Epidermal melanocyte (primary cell): ENCODE measurements around the gene YPEL4.
"Not testable (repeated sequence)": the region's sequence is repeated elsewhere in the genome, so short reads cannot be mapped to it uniquely, and the experiment has no call there.

Source experiments
- DNase-seq: peaks from one replicate; pipeline ENCODE4 v3.0.0; 2011; ENCODE audit warnings: low spot score; ENCODE audit not compliant: insufficient read length

Gene YPEL4, protein sequence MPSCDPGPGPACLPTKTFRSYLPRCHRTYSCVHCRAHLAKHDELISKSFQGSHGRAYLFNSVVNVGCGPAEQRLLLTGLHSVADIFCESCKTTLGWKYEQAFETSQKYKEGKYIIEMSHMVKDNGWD

GRCh38 chr11:57649826-57650738 lies at the start of gene YPEL4:
Gene YPEL4 (minus strand): TSS chr11:57649912. CDS start chr11:57647107, 2,805 bp downstream.
- peak; percentile 57 for DNase-seq

- DNase-seq, result no peak
Measured at GRCh38 chr11:57698843-57699365, 49.2 kb upstream of the YPEL4 start.

DNA sequence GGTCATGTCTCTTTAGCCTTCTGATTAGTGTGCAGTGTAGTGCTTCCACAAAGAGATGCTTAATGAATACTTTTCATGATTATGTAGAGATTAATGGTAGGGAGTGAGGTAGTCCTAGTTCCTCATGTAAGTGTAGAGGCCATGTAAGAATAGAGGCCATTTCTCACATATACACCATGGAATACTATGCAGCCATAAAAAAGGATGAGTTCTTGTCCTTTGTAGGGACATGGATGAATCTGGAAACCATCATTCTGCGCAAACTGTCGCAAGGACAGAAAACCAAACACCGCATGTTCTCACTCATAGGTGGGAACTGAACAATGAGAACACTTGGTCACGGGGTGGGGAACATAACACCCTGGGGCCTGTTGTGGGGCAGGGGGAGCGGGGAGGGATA lies 40.8 kb upstream of the YPEL4 start:
- not testable (repeated sequence) for DNase-seq

DNA sequence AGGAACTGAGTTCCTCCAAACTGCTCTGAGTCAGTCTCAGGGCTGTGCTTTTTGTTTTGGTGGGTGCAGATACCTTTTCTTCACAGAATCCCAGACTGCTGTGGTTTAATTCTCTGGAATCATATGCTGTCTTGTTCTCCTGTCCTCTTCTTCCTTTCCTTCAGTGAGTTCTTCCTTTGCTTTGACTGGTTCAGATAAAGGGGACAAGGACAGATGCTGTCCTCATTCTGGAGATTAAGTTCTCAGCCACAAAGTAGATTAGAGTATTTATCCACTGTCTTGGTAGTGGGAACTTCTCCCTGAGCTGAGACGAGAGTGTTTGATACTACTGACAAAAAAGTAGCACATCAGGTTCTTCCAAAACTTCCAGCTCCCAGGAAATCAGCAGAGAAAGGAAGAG lies 31.5 kb upstream of the YPEL4 start:
- DNase-seq, result no peak

DNA sequence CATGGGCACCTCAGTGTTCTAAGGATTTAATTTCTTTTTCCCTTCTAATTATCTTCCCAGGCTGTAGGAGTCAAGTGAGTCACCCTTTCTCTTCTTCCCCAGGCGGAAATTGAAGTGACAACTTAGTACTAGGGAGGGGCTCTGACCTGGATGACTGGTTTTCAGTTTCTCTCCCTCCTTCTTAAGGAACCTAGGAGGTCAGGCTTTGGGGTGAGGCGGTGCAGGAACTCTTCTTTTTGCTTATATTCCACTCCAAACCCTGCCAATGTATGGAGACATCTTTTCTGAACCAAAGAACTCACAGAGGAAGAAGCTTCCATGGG lies 30.8 kb upstream of the YPEL4 start:
- DNase-seq, result no peak

DNA sequence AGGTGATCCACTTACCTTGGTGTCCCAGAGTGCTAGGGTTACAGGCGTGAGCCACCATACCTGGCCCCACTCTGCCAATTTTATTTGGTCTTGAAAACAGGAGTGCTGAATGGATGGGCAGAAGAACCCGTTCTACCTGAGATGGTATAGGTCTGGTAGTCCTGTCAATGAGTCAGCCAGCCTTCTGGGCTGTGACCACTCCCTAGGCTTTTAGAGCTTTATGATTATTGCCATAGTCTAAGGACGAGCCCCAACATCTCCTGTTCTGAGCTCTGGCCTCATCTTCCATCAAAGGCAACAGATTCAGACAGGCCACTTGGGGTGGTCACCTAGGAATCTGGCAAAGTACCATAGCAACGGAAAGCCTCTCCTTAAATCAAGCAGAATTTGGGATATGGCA lies 29.7 kb upstream of the YPEL4 start:
- DNase-seq, result no peak

- DNase-seq, result no peak
Measured at GRCh38 chr11:57675176-57675941, 25.6 kb upstream of the YPEL4 start.

GRCh38 chr11:57674251-57674650 lies 24.5 kb upstream of the YPEL4 start:
- DNase-seq, result no peak

GRCh38 chr11:57668434-57668782 lies 18.7 kb upstream of the YPEL4 start:
- no peak for DNase-seq

- DNase-seq, result peak; percentile 98
Measured at GRCh38 chr11:57667736-57668433, 18.2 kb upstream of the YPEL4 start, which contains the start of gene ZDHHC5. Gene ZDHHC5 (plus strand): TSS chr11:57668114. CDS start chr11:57673091, 4,977 bp downstream.

GRCh38 chr11:57667117-57667735 lies 17.5 kb upstream of the YPEL4 start:
- peak; percentile 90 for DNase-seq

DNA sequence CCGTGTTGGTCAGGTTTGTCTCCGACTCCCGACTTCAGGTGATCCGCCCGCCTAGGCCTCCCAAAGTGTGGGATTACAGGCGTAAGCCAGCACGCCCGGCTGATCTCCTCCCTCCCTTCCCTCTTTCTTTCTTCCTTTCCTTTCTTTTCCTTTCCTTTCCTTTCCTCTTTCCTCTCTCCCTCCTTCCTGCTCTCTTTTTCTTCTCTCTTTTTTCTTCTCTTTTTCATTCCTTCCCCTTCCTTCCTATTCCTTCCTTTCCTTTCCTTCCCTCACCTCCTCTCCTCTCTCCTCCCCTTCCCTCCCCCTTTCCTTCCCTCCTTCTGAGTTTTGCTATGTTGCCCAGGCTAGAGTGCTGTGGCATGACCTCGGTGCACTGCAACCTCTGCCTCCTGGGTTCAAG lies 14.3 kb upstream of the YPEL4 start:
- no peak for DNase-seq

- no peak for DNase-seq
Measured at GRCh38 chr11:57662893-57663292, 13.2 kb upstream of the YPEL4 start.

- no peak for DNase-seq
Measured at GRCh38 chr11:57659669-57660068, 10.0 kb upstream of the YPEL4 start.

GRCh38 chr11:57658023-57658361 lies 8.3 kb upstream of the YPEL4 start:
- DNase-seq, result no peak

- peak; percentile 87 for DNase-seq
Measured at GRCh38 chr11:57657194-57658022, 7.7 kb upstream of the YPEL4 start, which contains the start of gene CLP1. Gene CLP1 (plus strand): TSS chr11:57657762. CDS start chr11:57659477, 1,715 bp downstream.

DNA sequence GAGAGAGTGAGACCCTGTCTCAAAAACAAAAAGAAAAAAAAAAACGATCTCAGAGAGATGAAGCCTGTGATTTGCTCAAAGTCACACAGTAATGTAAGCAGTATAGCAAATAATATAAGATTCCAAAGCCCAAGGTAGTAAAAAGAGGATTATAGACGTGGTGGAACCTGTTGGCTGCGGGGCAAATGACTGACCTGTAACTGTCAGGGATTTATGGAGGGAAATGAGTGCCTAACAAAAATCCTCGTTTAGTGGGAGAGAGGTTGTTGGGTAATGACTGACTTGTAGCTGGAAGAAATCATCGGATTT lies 7.1 kb upstream of the YPEL4 start:
- DNase-seq, result no peak

DNA sequence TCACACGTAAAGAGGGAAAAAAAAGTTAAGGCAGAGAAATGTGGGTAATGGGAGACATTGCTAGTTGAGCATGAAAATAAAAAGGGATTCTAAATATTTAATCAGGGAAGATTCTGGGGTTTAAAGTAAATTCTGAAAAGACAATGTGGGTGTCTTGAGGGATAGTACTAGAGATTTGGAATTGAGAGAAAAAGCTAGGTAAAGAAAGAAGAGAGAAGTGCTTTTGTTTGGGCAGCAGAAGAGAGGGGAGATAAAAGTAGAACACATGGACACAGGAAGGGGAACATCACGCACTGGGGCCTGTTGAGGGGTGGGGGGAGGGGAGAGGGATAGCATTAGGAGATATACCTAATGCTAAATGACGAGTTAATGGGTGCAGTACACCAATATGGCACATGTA lies 3.5 kb upstream of the YPEL4 start:
- no peak for DNase-seq

- no peak for DNase-seq
Measured at GRCh38 chr11:57652662-57653061, 3.0 kb upstream of the YPEL4 start.

DNA sequence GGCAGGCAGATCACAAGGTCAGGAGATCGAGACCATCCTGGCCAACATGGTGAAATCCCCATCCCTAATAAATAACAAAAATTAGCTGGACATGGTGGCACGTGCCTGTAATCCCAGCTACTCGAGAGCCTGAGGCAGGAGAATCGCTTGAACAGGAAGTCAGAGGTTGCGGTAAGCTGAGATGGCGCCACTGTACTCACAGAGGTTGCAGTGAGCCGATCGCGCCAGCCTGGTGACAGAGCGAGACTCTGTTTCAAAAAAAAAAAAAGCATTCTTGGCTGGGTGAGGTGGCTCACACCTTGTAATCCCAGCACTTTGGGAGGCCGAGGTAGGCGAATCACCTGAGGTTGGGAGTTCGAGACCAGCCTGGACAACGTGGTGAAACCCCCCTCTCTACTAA lies 2.5 kb upstream of the YPEL4 start:
- DNase-seq, result not testable (repeated sequence)
